Kidney (tissue), 14 donors: Measurements from ENCODE around the gene EGFL7. TPM values are rescaled to one million over a fixed set of nuclear protein-coding genes. Genes with fewer than 3 reads are reported as not detected.

Experiments used
- DNase-seq, 5 donors: peaks; one replicate each; pipeline ENCODE4 v3.0.0-alpha.2; 2013 to 2020
- FAIRE-seq: peaks from 2 replicates; lab custom pipeline; 2012; peaks lifted over from hg19 to GRCh38; lab: Jason Lieb, UNC
- H3K27ac ChIP-seq, 2 donors: one replicate each; pipeline ENCODE4 v1.7.0; 2013; ENCODE audit warnings: low read depth in 2 of 2, low read length in 2 of 2, inconsistent platforms in 1 of 2
- H3K27me3 ChIP-seq: one replicate; pipeline ENCODE4 v1.7.1; 2013; ENCODE audit warnings: low read length, inconsistent platforms; ENCODE audit not compliant: control insufficient read depth, insufficient read depth
- H3K36me3 ChIP-seq, 3 donors: one replicate each; pipeline versions ENCODE4 v1.7.0 to v1.7.1; 2013; ENCODE audit warnings: low read length in 3 of 3, control low read depth in 1 of 3, inconsistent platforms in 1 of 3; ENCODE audit not compliant: insufficient read depth in 3 of 3, control insufficient read depth in 2 of 3
- H3K4me1 ChIP-seq, 3 donors: one replicate each; pipeline versions ENCODE4 v1.7.0 to v1.7.1; 2013; ENCODE audit warnings: low read length in 3 of 3, inconsistent platforms in 1 of 3, low read depth in 1 of 3; ENCODE audit not compliant: control insufficient read depth in 2 of 3, insufficient read depth in 2 of 3
- H3K4me3 ChIP-seq, 3 donors: one replicate each; pipeline versions ENCODE4 v1.7.0 to v1.8.1; 2013; ENCODE audit warnings: low read length in 3 of 3, control low read depth in 1 of 3, inconsistent platforms in 1 of 3
- H3K9ac ChIP-seq, 3 donors: one replicate each; pipeline versions ENCODE4 v1.7.0 to v1.7.1; 2013; ENCODE audit warnings: low read length in 3 of 3, control low read depth in 1 of 3, inconsistent platforms in 1 of 3
- H3K9me3 ChIP-seq, 3 donors: one replicate each; pipeline versions ENCODE4 v1.7.0 to v1.7.1; 2013; ENCODE audit warnings: low read length in 3 of 3, control low read depth in 1 of 3, inconsistent platforms in 1 of 3; ENCODE audit not compliant: control insufficient read depth in 2 of 3, insufficient read depth in 1 of 3
- CTCF ChIP-seq: IDR thresholded peaks from 3 replicates; pipeline ENCODE4 v1.5.1; 2012; ENCODE audit warnings: mild to moderate bottlenecking, moderate library complexity, borderline replicate concordance; ENCODE audit not compliant: insufficient read depth; ENCODE audit errors: extremely low read depth
- intact Hi-C: fragments of 100-400 bp; cut with DNase I; formaldehyde crosslinking; loops from one replicate; pipeline ENCODE4 v1.11.1; 2022
- polyA plus RNA-seq: library from polyadenylated mRNA; stranded (reverse); fragments of 350-450 nt; fragmentation: Illumina TruSeq; extraction: RNeasy Lipid Tissue Mini Kit (QIAGEN cat#74804); gene quantifications from one replicate; pipeline ENCODE4 v1.2.3, GENCODE V29; 2014; ENCODE audit warnings: low read depth, low replicate concordance; ENCODE audit not compliant: insufficient read depth
- total RNA-seq: library from RNA; stranded (reverse); fragmentation: NEBNext Ultra II Directional; extraction: Animal tissue kit (Norgen Biotek cat#: 25700); gene quantifications from one replicate; pipeline ENCODE4 v1.2.1, GENCODE V29; 2021
- donor health status: control.
- donor health status: control.
- donor health status: control.
- donor health status: control.
- donor health status: control.
- donor health status: DM: yes; HTN: yes; CAD: no.
- donor health status: Normal renal cell carcinoma (clear cell type).

The EGFL7 gene
- total and polyA plus RNA-seq, 2 donors from 2014 or later, result 137 to 140 TPM

- intact Hi-C loops, result no loop called here
- no peak for FAIRE-seq
Measured at GRCh38 chr9:136634904-136635303, 27.8 kb upstream of the EGFL7 start.

GRCh38 chr9:136640171-136641111 lies 22.3 kb upstream of the EGFL7 start:
- H3K4me1 ChIP-seq, result peaks cover 0 to 11% (median 0%) of the 10 kb centered on the region in 3 donors
- DNase-seq, result peak in 2 of 5 donors; percentile 41 to 84
- TF ChIP-seq CTCF, result no peak
- H3K27me3 ChIP-seq, result no peaks in the 10 kb centered on the region
- no peak overlapping the region for H3K4me3 ChIP-seq
- no peaks in the 10 kb centered on the region for H3K36me3 ChIP-seq
- H3K9ac ChIP-seq, result peak overlapping the region in 1 of 3 donors; percentile 19
- intact Hi-C loops, result no loop called here
- no peaks in the 10 kb centered on the region for H3K9me3 ChIP-seq
- no peak for FAIRE-seq
- peak overlapping the region; percentile 51 to 65 for H3K27ac ChIP-seq

More at GRCh38 chr9:136634904-136635303, 27.8 kb upstream of the EGFL7 start:
- H3K9ac ChIP-seq, result no peak overlapping the region
- no peak overlapping the region for H3K4me3 ChIP-seq
- no peak for DNase-seq
- peaks cover 0 to 2% (median 0%) of the 10 kb centered on the region in 3 donors for H3K9me3 ChIP-seq
- peaks cover 0 to 3% (median 0%) of the 10 kb centered on the region in 3 donors for H3K36me3 ChIP-seq
- peaks cover 8 to 12% (median 12%) of the 10 kb centered on the region in 3 donors for H3K4me1 ChIP-seq
- TF ChIP-seq CTCF, result no peak
- no peak overlapping the region for H3K27ac ChIP-seq
- peaks cover 4% of the 10 kb centered on the region for H3K27me3 ChIP-seq

DNA sequence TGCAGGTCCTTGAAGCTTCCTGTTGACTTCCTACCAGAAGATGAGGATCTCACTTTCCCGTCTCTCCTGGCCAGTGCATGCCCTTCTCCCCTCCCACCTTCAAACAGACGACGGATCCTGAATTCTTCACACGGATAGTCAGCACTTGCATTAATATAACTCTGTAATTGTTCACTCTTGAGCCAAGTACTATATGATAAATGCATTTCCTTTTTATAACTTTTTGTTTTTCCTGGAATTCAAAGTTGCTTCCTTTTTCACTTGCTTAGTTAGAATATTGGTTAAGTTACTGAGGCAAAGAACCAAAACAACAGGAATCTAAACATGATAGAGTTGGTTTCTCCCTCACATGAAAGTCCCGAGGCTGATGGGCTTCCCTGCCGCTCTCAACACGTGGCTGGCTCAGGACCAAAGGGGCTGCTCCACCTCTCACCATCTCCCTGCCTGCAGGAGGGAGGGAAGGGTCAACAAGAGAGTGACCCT lies 20.2 kb upstream of the EGFL7 start:
- H3K27me3 ChIP-seq, result no peaks in the 10 kb centered on the region
- H3K27ac ChIP-seq, result no peak overlapping the region
- DNase-seq (no peak), FAIRE-seq (no peak)
- no peaks in the 10 kb centered on the region for H3K9me3 ChIP-seq
- peaks cover 0 to 14% (median 0%) of the 10 kb centered on the region in 3 donors for H3K4me1 ChIP-seq
- H3K4me3 ChIP-seq, result no peak overlapping the region
- intact Hi-C loops, result no loop called here
- TF ChIP-seq CTCF, result no peak
- no peaks in the 10 kb centered on the region for H3K36me3 ChIP-seq
- no peak overlapping the region for H3K9ac ChIP-seq
